Gastrocnemius medialis (tissue), 4 donors: Measurements from ENCODE around the gene RASA3.

Experiments
- POLR2A ChIP-seq, 2 donors: fragments of 450-650 bp; IDR thresholded peaks; one replicate each; pipeline ENCODE4 v1.6.1; 2017; ENCODE audit warnings: antibody characterized with exemption in 2 of 2, mild to moderate bottlenecking in 2 of 2, moderate library complexity in 2 of 2
- TF ChIP-seq, protein P1 (sequence below), 5 experiments: fragments of 450-650 bp in 3 of 5; fragments of 200-600 bp in 2 of 5; sonication (generic) in 2 of 5; IDR thresholded peaks in 4 of 5; conservative IDR thresholded peaks in 1 of 5; 1 replicate in 4 of 5; 2 replicates in 1 of 5; pipeline ENCODE4 v1.5.1; 2016 to 2019; ENCODE audit warnings: antibody characterized with exemption in 5 of 5, mild to moderate bottlenecking in 3 of 5, moderate library complexity in 3 of 5

DNA sequence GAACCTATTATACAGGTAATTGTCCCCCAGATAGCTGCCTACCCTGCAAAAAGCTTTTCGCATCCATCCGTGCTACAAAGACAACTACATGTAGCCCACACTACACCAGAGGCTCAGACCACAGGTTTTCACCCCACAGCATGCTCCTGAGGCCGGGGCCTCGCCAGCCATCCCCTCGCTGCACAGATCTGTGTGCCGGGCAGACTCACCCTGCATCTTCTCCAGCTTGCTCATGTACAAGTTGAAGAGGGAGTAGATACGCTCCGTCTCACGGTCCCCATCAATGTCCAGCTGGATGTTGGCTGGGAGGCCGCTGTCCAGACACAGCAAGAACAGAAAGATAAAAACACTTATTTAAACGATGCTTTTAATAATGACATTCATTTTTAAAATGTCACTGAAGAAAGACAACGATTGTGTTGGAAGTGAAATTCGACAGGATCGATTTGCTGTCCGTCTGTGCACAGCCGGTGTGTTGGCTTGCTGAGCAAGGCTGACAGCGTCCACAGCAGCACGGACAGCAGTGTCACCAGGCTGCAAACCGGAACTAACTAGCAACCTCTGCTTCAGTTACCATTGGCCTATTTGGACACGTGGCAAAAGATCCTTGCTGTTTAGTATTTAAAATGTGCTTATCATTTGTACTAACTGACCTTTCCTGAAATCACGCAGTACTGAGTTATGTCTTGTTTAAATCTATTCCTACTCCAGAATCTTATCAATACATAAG, 140.0 kb downstream of the RASA3 start:
- TF ChIP-seq, protein P1, sequence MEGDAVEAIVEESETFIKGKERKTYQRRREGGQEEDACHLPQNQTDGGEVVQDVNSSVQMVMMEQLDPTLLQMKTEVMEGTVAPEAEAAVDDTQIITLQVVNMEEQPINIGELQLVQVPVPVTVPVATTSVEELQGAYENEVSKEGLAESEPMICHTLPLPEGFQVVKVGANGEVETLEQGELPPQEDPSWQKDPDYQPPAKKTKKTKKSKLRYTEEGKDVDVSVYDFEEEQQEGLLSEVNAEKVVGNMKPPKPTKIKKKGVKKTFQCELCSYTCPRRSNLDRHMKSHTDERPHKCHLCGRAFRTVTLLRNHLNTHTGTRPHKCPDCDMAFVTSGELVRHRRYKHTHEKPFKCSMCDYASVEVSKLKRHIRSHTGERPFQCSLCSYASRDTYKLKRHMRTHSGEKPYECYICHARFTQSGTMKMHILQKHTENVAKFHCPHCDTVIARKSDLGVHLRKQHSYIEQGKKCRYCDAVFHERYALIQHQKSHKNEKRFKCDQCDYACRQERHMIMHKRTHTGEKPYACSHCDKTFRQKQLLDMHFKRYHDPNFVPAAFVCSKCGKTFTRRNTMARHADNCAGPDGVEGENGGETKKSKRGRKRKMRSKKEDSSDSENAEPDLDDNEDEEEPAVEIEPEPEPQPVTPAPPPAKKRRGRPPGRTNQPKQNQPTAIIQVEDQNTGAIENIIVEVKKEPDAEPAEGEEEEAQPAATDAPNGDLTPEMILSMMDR (IDR thresholded peaks at IDR 0.05 in 4 of 5, conservative IDR thresholded peaks at IDR 0.05 in 1 of 5) = no peak
- no peak for TF ChIP-seq POLR2A (IDR thresholded peaks at IDR 0.05)
